Panc1 (cell line): ENCODE measurements around the gene SIM2.

Source experiments
- POLR2AphosphoS5 ChIP-seq: IDR thresholded peaks from 2 replicates; pipeline ENCODE4 v1.6.1; 2012; ENCODE audit warnings: mild to moderate bottlenecking, low read depth, low read length, moderate library complexity
- SIN3A ChIP-seq: IDR thresholded peaks from 2 replicates; pipeline ENCODE4 v1.6.1; 2012; ENCODE audit warnings: low read depth, mild to moderate bottlenecking, low read length, moderate library complexity, borderline replicate concordance; ENCODE audit not compliant: insufficient read depth
- TCF7L2 ChIP-seq: IDR thresholded peaks from 2 replicates; pipeline ENCODE4 v1.6.1; 2011; ENCODE audit warnings: mild to moderate bottlenecking, low read depth, low read length, inconsistent platforms
- TF ChIP-seq, protein P1 (sequence below): fragments of 450-650 bp; IDR thresholded peaks from 2 replicates; pipeline ENCODE4 v1.5.1; 2017; ENCODE audit warnings: mild to moderate bottlenecking
- TF ChIP-seq, protein P2 (sequence below), 2 experiments: IDR thresholded peaks; 2 replicates each; pipeline ENCODE4 v1.6.1; 2011 to 2012; ENCODE audit warnings: low read depth in 2 of 2, control low read depth in 1 of 2, low read length in 1 of 2, mild to moderate bottlenecking in 1 of 2, moderate library complexity in 1 of 2; ENCODE audit not compliant: insufficient read depth in 1 of 2

DNA sequence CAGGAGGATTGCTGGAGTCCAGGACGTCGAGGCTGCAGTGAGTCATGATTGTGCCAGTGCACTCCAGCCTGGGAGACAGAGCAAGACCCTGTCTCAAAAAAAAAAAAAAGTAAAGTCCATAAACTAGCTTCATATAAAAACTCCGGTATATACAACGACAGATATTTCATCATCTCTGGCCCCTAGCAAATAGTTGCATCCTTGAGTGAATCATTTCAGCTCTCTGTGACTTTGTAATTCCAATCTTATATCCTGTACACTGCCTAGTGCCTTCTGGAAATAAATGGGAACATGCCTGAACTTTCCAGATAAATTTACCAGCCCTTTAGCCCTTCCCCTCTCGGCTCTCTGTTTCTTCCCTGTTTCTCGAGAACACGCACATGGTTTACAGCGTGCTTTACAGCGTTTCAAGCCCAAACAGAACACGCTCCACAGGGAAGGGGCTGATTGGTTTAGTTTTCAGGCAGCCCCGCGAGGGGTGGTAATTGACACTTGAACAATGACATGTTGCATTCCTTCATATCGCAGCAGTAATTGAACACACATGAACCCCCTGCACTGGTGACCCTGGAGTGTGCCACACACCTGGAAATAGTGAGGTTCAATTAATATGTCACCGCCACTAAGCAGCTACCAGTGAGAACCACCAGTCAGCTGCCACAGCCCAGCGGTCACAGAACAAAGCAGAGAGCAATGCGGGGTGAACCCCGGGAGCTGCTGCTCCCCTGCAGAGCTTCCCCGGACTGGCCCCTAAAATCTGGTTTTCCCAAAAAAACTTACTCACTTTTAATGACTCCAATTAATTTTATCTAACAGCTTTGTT lies 35.7 kb upstream of the SIM2 start:
- TF ChIP-seq, protein P1, sequence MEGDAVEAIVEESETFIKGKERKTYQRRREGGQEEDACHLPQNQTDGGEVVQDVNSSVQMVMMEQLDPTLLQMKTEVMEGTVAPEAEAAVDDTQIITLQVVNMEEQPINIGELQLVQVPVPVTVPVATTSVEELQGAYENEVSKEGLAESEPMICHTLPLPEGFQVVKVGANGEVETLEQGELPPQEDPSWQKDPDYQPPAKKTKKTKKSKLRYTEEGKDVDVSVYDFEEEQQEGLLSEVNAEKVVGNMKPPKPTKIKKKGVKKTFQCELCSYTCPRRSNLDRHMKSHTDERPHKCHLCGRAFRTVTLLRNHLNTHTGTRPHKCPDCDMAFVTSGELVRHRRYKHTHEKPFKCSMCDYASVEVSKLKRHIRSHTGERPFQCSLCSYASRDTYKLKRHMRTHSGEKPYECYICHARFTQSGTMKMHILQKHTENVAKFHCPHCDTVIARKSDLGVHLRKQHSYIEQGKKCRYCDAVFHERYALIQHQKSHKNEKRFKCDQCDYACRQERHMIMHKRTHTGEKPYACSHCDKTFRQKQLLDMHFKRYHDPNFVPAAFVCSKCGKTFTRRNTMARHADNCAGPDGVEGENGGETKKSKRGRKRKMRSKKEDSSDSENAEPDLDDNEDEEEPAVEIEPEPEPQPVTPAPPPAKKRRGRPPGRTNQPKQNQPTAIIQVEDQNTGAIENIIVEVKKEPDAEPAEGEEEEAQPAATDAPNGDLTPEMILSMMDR: no peak
- TF ChIP-seq TCF7L2 (no peak), POLR2AphosphoS5 (no peak), SIN3A (no peak)
- TF ChIP-seq, protein P2, sequence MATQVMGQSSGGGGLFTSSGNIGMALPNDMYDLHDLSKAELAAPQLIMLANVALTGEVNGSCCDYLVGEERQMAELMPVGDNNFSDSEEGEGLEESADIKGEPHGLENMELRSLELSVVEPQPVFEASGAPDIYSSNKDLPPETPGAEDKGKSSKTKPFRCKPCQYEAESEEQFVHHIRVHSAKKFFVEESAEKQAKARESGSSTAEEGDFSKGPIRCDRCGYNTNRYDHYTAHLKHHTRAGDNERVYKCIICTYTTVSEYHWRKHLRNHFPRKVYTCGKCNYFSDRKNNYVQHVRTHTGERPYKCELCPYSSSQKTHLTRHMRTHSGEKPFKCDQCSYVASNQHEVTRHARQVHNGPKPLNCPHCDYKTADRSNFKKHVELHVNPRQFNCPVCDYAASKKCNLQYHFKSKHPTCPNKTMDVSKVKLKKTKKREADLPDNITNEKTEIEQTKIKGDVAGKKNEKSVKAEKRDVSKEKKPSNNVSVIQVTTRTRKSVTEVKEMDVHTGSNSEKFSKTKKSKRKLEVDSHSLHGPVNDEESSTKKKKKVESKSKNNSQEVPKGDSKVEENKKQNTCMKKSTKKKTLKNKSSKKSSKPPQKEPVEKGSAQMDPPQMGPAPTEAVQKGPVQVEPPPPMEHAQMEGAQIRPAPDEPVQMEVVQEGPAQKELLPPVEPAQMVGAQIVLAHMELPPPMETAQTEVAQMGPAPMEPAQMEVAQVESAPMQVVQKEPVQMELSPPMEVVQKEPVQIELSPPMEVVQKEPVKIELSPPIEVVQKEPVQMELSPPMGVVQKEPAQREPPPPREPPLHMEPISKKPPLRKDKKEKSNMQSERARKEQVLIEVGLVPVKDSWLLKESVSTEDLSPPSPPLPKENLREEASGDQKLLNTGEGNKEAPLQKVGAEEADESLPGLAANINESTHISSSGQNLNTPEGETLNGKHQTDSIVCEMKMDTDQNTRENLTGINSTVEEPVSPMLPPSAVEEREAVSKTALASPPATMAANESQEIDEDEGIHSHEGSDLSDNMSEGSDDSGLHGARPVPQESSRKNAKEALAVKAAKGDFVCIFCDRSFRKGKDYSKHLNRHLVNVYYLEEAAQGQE (IDR thresholded peaks at IDR 0.05; ENCODE audit: insufficient read depth in 1 of 2, low read depth in 2 of 2, low read length in 1 of 2): no peak
